NCI-H2029 treated with DMSO at 0.1 percent for 48 hours (cell line): ENCODE results near the gene ZIC1.

Experiments used
- DNase-seq: peaks from one replicate; lab custom pipeline; 2025; lab: John Stamatoyannopoulos, UW

The ZIC1 gene

DNA sequence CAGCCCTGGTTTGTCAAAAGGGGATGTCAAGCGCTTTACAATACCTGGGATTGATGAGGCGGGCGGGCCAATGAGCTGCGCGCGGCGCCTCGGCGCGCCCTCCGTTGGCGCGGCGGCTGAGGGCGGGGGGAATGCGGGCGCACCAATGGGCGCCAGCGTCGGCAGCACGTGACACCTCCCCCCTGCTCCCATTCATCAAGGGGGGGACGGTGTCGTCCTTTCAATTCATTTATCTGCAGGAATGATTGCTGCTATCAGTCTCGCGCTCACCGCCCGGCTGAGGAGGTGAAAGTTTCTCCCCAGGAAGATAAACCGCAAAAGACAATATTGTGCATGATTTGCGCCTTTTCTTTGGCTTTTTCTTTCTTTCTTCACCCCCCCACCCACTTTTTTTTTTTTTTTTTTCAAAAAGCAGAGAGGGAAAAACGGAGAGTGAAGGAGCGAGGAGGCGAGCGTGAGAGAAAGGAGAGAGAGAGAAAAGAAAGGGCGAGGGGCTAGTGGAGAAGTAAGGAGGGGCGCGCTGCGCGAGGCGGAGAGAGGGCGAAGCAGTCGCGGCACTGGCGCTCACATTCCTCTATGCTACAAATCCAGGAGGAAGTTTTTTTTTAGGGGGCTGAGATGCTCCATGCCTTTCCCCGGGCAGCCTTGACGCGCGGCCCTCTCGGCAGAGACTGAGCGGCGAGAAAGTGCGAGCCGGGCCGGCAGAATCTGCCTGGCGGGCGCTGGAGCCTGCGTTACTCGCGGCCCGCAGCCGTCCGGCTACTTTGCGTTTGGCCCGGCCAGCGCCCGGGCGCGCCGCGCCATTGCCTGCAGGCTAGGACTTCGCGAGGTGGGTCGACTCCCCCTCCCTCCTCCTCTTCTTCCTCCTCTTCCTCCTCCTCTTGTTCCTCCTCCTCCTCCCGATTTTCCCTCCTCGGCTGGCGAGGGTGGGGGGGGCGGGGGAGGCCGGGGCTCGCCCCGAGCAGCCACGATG is at the start of gene ZIC1:
TSS of gene ZIC1 (plus strand) at position 223 of the 973 bp plus-strand sequence. CDS start at position 971, 748 bp downstream.
- DNase-seq, result no peak

DNA sequence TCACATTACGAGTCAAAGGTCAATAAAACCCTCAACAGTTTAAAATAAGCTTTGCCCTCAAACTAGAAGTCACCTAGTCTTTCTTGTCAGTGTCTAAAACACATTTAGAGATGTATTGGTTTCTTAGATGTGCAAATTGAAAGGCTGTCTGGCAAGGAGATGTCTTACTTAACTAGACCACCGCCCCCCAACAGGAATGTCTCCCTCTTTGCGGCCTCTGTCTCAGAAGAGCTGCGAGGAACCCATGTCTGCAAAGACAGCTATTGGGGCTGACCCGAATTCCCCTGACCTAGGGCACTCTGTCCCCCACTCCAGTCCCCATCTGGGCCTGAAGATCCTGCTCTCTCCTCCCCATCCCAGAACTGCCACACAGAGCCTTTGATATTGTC is 49.1 kb upstream of the ZIC1 start:
- no peak for DNase-seq

DNA sequence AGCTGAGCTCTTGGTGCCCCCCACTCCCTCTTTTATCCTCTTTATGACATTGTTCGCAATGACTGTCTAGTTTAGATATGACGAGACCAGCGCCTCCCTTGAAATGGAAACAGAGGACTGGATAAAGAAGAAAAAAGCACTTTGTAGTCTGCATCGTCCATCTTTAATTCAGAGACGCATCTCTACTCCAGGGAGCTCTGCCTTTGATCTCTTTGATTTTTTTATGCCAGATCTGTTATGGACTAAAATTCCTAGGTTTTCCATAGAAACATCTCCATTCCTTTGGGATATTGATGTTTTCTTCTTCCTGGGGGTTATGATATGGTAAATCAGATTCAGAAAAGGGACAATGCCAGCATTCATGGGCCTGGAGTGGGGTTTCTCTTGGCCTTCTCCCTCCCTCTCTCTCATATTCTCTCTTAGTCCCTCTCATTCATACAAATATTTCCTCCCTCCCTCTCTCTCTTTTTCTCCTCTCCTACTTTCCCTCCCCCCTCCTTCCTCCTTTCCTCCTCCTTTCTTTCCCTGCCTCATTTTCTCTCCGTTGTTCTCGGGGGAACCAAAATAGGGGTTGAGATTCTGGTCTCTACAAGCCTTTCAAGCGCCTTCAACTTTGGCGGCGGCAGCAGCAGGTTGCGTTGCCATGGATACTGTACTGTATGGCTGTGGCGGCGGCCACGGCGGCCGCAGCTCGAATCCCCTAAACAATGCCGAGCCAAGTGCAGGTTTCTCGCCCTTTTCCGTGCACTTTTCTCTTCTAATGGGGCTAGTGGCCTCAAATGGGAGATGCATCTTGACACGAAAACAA is 48.3 kb upstream of the ZIC1 start:
- DNase-seq, result no peak

DNA sequence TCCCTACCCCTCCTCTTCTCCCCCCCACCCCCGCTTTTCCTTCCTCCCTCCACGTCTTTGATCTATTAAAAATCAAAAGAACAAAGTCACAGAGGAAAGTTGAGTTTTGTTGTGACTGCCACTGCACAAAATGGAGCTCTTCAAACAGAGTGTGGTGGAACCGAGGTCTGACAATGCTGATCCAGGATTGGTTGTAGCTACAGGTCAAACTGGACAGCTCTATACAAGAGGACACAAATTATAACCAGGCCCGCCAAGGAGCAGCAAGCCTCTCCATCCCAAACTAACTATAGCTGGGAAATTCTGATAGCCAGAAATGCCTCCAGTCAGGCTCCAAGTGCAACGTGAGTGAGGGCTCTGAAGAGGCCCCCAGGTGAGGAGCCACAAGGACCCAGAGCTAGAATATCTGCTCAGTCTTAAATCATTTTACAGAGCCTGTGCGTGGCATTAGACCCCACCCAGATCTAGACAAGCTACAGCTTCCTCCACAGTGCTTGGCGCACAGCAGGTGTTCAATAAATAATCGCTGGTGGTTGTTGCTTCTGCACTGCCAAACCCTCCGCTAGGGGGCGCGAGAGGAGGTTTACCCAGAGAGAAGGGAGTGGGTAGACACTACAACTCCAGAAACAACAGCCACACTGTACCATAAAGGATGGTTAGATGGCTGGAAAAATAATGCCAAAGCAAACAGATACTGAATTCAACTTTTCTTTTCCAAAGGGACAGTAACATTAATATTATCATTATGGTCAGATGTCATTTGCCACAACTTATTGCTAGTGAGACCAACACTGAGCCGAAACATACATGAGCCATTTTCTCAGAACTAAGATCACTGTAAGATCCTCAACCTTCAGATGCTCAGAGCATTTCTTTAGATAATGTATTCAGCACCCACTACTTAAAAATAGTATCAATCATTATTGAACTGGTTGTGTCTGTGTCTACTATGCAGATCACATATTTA is 47.4 kb upstream of the ZIC1 start:
- DNase-seq, result no peak

DNA sequence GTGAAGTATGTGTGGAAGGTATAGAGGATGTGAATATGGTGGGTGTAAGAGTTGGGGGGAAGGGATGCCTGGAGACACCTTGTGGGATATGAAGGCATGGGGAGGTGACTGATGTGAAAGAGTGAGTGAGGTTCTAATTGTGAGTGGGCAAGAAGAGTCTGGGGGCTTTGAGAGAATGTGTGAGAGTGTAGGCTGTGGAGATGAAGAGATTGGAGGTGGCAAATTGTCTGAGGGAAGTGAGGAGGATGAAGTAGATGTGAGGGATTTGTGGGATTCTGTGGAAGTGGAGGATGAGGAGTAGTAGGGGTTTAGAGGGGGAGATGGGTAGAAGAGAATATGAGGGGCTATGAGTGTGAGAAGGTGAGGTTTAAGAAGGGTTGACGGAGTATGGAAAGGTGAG is 44.4 kb upstream of the ZIC1 start:
- no peak for DNase-seq

DNA sequence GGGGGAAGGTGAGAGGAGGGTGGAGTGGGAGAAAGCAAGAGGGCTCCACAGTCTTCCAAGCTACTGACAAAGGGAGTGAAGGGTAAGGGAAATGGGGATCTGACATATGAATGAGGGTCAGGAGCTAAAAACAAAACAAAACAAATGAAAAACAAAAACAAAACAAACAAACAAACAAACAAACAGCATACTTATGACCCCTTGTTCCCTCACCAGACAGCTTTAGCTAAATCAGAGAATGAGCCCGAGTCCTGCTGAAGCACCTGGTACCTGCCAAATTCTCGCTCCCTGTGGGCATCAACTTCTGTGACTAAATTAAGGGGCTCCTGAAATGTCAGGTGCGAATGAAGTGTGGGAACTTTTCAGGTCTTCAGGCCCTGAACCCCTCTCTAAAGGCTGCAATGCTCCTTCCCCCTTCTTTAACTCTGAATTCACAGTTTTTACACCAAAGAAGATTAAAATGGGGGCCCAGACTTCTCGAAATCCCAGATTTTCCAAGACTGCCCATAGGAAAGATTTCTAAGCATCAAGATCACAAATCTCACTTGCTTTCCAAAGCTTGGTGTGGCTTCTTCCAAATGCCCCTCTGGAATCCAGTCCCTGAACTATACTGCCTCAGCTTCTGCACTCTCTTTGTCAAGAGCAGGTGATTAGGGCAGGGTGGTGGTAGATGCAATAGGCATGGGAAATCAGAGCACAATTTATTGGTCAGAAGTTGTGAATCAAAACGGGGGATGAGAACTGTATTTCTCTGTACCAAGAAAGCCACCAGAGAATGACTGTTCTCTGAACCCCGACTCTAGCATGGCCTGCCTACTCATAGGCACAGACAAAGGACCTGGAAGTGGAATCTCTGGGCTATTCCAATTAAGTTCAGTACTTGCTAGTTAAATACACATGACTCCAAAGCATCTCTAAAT is 43.7 kb upstream of the ZIC1 start:
- no peak for DNase-seq

DNA sequence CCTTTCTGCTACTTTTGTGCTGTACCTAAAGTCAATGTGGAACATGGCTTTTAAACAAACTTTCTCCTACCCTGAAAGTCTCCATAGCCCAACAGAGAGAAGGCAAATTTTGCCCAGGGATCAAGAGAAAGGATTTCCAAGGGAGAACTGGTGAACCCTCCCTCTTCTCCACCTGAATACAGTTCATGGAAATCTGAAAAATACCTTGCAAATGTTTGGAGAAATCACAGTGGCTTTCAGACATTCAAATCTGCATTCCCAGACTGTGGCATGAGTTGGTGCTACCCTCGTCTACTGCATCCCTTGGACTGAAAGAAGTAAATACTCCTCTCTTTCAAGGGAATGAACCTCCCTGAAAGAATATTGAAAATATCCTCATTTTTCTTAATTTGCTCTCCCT is 41.5 kb upstream of the ZIC1 start:
- DNase-seq, result no peak

DNA sequence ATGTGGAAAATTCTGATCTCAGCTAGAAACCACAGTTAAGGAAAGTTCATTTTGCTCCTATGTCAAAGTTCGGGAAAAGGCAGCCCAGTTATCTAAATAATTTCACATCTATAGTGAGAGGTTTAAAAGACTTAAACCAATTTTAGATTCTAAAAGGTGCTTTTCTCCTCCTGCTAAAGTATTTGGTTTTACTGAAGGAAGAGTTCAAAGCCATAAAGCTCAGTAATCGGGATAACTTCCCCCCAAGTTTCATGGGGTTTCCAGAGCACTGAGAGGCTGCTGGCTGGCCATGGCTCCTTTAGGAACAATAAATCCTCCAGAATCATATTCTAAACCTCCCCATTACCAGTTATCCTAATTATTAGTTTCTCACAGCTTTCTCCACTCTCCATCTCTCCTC is 41.0 kb upstream of the ZIC1 start:
- no peak for DNase-seq

DNA sequence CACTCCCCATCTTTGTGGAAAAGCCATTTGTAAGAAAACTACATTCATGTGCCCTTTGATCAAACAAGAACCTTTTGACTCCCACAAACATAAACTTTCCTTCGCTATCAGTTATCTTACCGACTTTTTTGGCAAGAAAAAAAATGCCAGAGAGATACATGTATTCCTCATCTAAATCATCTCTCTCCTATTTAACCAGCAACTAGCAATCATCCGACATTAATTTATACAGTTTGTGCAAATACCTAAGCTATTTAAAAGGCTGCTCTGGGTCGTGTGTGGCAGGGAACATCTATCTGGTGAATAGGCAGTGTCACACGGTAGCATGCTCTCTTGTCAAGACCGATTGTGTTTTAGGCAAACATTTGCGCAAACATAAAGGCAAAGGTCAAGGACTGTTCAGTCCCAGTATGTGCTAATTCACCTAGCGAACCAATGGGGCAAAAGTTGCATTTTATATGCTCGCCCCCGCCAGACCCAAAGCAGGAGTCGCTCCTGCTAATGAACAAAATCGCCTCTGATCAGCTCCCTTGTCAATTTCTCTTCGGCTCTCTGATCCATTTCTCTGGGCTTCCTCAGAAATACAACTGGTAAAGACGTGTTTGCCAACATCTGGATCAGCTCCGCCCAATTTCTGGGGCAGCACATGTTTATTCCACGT is 40.5 kb upstream of the ZIC1 start:
- DNase-seq, result no peak

DNA sequence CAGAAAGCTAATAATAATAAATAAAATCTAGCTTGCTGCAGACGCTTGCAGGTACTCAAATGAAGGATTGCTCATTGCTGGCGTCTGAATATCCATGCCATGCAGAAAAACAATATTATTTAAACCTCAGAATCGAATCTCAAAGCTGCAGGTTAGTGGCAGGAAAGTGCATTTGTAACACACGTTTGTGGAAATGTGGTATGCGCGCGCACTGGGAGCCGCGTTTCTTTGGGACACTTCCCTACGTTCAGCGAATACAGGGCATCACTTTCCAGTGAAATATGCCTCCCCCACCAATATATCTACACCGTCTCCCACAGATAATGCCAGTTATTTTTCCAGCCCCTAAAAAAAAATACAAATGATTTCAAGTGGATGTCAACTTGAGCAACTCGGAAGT is 39.9 kb upstream of the ZIC1 start:
- no peak for DNase-seq

DNA sequence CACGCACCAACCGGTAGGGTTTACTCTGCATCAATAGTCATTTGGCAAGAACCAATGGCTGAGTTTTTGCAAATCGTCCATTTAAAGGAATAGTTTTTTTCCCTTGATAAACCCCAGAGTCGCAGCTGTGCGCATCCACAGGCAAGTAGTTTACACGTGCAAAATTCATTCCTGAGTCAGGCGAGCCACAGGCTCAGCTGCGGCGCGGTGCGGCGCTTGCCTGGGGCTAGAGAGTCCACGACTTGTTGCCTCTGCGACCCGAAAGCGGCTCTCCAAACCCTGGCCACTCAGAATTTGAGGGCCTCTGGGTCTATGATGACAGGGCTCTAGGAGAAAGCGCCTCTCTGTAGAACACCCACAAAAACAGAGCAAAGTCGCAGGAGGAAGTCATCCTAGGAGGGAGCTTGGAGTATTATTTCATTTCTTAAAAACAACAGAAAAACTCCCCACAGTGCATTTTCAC is 39.5 kb upstream of the ZIC1 start:
- no peak for DNase-seq

DNA sequence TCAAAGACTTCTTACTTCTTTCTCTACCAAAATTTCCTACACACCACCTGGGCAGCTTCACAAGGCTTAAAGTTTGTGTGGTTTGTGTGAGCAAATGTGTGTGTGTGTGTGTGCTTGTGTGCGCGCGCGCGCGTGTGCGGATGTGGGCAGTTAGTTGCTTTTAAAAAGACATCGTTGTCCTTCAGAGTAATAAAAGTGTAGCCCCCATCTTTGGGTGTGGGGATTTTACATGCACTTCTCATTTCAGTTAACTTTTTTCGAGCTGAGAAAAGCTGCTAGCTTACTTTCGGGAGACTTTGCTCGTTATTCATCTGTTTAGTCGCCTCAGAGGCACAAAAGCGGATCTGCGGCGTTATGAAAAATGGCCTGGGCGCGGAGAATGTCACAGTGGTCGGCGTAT is 38.8 kb upstream of the ZIC1 start:
- DNase-seq, result no peak

DNA sequence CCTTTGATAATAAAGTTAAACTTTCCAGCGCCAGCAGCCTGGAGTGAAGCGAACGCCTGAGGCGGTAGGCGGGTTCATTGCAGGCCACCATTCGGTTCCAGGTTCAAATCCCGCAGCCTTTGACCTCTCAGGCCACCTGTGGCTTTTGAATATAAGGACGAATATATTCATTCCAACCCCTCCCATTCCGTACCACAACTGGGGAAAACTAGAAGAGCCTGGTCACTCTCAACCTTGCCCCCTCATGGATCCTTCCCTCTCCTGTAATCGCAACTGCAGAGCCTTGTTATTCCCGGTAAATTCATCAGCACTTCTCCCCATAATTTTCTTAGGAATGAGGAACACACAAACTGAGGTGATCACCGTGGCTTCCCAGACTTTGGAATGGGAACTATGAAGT is 38.0 kb upstream of the ZIC1 start:
- no peak for DNase-seq

DNA sequence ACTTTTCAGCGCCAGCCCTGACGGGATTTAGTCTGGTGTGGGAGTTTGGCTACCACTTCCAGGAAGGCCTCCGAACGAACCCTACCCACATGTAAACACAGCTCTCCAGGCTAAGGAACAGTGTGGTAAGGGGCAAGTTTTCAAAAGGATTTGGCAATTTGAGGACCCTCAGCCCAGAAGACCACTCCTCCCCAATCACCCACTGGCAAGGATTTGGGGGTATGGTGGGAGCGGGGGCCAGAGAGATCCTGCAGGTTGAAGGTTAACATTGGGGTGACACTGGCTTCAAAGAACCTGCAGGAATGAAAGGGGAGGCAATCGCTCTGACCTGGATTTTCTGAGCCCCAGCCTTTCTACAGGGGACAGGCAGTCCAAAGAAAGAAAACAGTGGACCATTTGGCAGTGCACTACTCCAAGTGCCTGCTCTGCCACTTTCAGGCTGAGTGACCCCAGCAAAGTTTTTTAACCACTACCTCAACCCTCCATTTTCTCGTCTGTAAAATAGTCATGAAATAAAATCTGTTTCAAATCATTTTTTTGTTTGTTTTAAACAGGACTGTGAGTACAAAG is 37.3 kb upstream of the ZIC1 start:
- DNase-seq, result no peak

DNA sequence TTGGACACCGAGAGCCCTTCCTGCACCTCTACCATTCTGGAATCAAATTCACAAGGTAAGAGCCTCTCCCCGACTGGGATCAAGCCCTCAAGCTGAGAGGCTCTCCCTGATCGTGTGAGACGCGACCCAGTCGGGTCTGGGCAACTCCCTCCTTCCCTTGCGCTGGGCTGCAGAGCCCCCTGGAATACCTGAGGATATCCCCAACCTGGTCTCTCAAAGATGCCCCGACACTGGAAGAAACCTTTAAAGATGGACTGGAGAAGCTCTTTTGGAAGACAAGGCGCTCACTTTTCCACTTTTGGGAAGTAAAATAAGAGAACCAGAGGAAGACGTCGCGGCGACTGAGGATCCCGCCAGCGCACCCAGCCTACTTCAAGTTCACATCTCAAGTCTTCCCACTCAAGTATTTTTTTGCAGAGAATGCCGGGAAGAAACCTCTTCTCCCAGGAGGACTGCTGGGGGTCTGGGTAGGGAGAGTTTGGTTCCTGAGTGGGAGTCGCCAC is 36.6 kb upstream of the ZIC1 start:
- DNase-seq, result no peak

DNA sequence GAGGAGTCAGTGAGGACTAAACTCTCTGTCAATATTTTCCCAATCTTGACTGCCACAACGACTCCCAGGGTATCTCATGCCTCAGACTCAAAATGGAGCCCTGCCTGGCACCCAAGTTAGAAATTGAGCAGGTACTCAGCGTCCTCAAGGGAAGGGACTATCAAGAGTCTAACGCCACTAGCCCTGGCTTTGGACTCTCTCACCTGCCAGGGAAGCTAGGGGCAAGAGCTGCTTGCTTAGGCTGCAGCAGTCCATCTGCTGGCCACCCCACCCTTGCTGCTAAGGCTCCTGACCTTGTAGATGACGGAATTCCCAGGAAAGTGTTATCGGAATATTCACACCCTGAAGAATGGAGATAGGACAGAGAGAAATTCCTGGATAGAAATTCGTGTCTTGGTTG is 35.9 kb upstream of the ZIC1 start:
- no peak for DNase-seq

DNA sequence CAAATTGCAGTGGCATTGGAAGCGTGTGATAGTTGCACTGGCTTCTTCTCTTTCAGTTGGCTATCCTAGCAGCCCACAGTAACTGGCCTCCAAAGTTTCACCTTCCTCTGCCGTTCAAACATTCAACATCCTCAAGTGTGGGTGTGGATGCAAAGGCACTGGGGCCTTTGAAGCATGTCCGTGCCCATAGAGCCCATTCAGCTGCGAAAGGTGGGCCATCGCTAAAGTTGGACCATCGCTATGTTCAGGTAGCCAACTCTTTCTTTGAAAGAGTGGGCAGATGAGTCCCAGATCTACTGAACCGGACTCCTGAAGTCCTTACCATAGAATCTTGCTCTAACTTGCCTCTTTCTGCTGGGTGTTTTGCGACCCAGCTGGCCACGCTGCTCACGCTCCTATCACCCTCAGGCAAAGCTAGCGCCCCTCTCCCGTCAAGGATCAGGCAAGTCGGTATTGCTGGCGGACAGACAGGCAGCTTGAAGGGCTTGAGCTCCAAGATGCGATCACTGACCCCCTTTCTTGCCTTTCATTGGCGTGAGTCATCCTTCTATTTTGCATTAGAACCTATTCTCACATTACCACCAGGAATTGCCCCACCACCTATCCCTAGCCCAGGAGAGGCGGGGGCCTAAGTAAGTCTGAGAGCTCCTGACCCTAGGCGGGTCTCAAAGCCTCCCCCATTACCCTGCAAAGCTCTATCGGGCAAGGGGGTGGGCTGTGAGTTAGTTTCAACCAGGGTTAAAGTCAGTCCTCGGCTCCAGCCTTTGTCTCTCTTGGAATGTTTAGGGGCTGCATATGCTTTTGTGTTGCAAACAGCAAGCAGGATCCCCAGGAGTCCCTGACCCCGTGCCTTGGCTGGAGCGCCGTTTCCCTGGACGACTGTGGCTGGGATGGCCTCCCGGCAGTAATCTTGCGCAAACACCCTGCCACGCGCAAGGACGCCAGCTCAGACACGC is 31.5 kb upstream of the ZIC1 start:
- DNase-seq, result no peak

DNA sequence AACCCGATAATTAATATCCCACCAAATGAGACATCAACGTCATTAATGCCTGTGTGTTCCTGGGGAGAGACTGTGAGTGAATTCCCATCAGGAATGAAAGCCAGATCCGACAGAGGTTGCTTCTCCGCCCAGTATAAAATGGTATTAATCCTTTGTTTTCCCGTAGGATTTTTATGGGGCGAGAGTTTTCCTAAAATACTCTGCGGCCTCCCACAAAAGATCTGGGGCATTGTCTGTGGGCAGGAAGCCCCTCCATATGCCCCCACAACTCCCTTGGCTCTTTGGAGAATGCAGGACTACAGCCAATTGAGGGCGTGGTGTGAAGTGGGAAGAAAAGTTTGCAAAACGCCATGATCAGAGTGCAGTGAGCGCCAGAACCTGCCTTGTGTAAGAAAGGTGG is 29.5 kb upstream of the ZIC1 start:
- no peak for DNase-seq
